HCT116 (cell line): ENCODE data around the gene VPS26B. TPM values are rescaled to one million over a fixed set of nuclear protein-coding genes. Genes with fewer than 3 reads are reported as not detected.

Experiments
- ATAC-seq: fragments of 200-7000 bp; cut with Tn5 transposase; 2 replicates; pipeline ENCODE4 v1.9.1; 2020; ENCODE audit warnings: mild to moderate bottlenecking, moderate library complexity
- BruUV-seq: library from RNA; stranded (reverse); fragments of 400-500 nt; replicated peaks from 2 replicates; lab custom pipeline; 2021; lab: Mats Ljungman, UMichigan
- CTCF ChIA-PET: fragments of 300-600 bp; sonication (Branson Sonifier 250); formaldehyde crosslinking; loops from one replicate; lab custom pipeline; 2021; ENCODE audit warnings: antibody characterized with exemption; lab: Charles Lee
- POLR2A ChIA-PET: fragments of 300-600, 350-600 bp; sonication (Branson Sonifier 250); formaldehyde crosslinking; loops from one replicate; lab custom pipeline; 2021; ENCODE audit warnings: antibody characterized with exemption; lab: Charles Lee
- RAD21 ChIA-PET, 2 experiments: fragments of 300-600 bp; sonication (Branson Sonifier 250); formaldehyde crosslinking; loops; one replicate each; lab custom pipeline; 2023; ENCODE audit warnings: low total read pairs in 2 of 2; ENCODE audit not compliant: uncharacterized antibody in 2 of 2, unreplicated experiment in 2 of 2, low non-redundant PET in 1 of 2; lab: Charles Lee
- DNase-seq: peaks from one replicate; pipeline ENCODE4 v3.0.0-alpha.2; 2010; ENCODE audit warnings: low read depth, low spot score
- H2AFZ ChIP-seq: fragments of 200-600 bp; shearing (Covaris generic), sonication (generic); 2 replicates; pipeline ENCODE4 v1.6.1; 2017; ENCODE audit warnings: low read depth, mixed run types, mixed read lengths, antibody characterized with exemption, low read length; ENCODE audit not compliant: poor library complexity, severe bottlenecking
- H3K27ac ChIP-seq: 2 replicates; pipeline ENCODE4 v1.5.1; 2012; ENCODE audit warnings: low read depth, low read length
- H3K27me3 ChIP-seq: fragments of 200-600 bp; sonication (generic); 2 replicates; pipeline ENCODE4 v1.6.1; 2016; ENCODE audit warnings: mixed run types, low read length, mixed read lengths; ENCODE audit not compliant: insufficient read depth
- H3K36me3 ChIP-seq, 2 experiments: fragments of 200-500 bp in 1 of 2; fragments of 200-600 bp in 1 of 2; sonication (Bioruptor generic) in 1 of 2; sonication (generic) in 1 of 2; 2 replicates each; pipeline versions ENCODE4 v1.5.1 to v1.6.1; 2014 to 2016; ENCODE audit warnings: low read length in 2 of 2, inconsistent platforms in 1 of 2, mixed read lengths in 1 of 2, mixed run types in 1 of 2; ENCODE audit not compliant: insufficient read depth in 2 of 2, control insufficient read depth in 1 of 2
- H3K4me1 ChIP-seq, 2 experiments: fragments of 200-600 bp in 1 of 2; sonication (generic) in 1 of 2; 2 replicates each; pipeline versions ENCODE4 v1.5.1 to v1.6.1; 2012 to 2017; ENCODE audit warnings: low read length in 2 of 2, inconsistent platforms in 1 of 2, mild to moderate bottlenecking in 1 of 2, mixed read lengths in 1 of 2, mixed run types in 1 of 2, moderate library complexity in 1 of 2; ENCODE audit not compliant: insufficient read depth in 2 of 2, control insufficient read depth in 1 of 2
- H3K4me2 ChIP-seq: fragments of 200-600 bp; sonication (generic); 2 replicates; pipeline ENCODE4 v1.6.1; 2017; ENCODE audit warnings: mixed run types, low read length, mixed read lengths
- H3K4me3 ChIP-seq, 2 experiments: fragments of 200-600 bp in 1 of 2; sonication (generic) in 1 of 2; replicated peaks in 1 of 2; 2 replicates each; pipeline ENCODE4 v1.5.1; 2011 to 2016; ENCODE audit warnings: low read length in 2 of 2, control low read depth in 1 of 2, low read depth in 1 of 2, mild to moderate bottlenecking in 1 of 2, mixed read lengths in 1 of 2, mixed run types in 1 of 2
- H3K79me2 ChIP-seq: fragments of 200-600 bp; sonication (generic); 2 replicates; pipeline ENCODE4 v1.6.1; 2017; ENCODE audit warnings: mild to moderate bottlenecking, mixed run types, low read length, moderate library complexity, mixed read lengths; ENCODE audit not compliant: insufficient read depth
- H3K9ac ChIP-seq: fragments of 200-600 bp; sonication (generic); 2 replicates; pipeline ENCODE4 v1.6.1; 2016; ENCODE audit warnings: low read length, mixed read lengths
- H3K9me2 ChIP-seq: fragments of 200-600 bp; sonication (generic), shearing (Covaris generic); 2 replicates; pipeline ENCODE4 v1.6.1; 2017; ENCODE audit warnings: mixed run types, mild to moderate bottlenecking, moderate library complexity; ENCODE audit not compliant: insufficient read depth
- H3K9me3 ChIP-seq, 2 experiments: fragments of 200-500 bp in 1 of 2; fragments of 200-600 bp in 1 of 2; sonication (Bioruptor generic) in 1 of 2; sonication (generic) in 1 of 2; 2 replicates each; pipeline ENCODE4 v1.6.1; 2014 to 2017; ENCODE audit warnings: low read length in 2 of 2, mixed read lengths in 2 of 2, inconsistent platforms in 1 of 2, low read depth in 1 of 2, mild to moderate bottlenecking in 1 of 2, mixed run types in 1 of 2, moderate library complexity in 1 of 2; ENCODE audit not compliant: control insufficient read depth in 1 of 2, insufficient read depth in 1 of 2
- H4K20me1 ChIP-seq: fragments of 200-600 bp; sonication (generic), shearing (Covaris generic); 2 replicates; pipeline ENCODE4 v1.6.1; 2017; ENCODE audit warnings: mixed run types, mild to moderate bottlenecking, moderate library complexity; ENCODE audit not compliant: insufficient read depth
- ATF3 ChIP-seq: IDR thresholded peaks from 2 replicates; pipeline ENCODE4 v1.6.1; 2012
- EGR1 ChIP-seq: IDR thresholded peaks from 2 replicates; pipeline ENCODE4 v1.6.1; 2012; ENCODE audit warnings: low read depth
- ELF1 ChIP-seq: IDR thresholded peaks from 2 replicates; pipeline ENCODE4 v1.6.1; 2012; ENCODE audit warnings: low read depth, borderline replicate concordance
- EZH2phosphoT487 ChIP-seq: fragments of 200-600 bp; IDR thresholded peaks from 2 replicates; pipeline ENCODE4 v1.6.1; 2018; ENCODE audit warnings: antibody characterized with exemption, borderline replicate concordance
- JUND ChIP-seq: IDR thresholded peaks from 2 replicates; pipeline ENCODE4 v1.6.1; 2012
- POLR2A ChIP-seq: IDR thresholded peaks from 2 replicates; pipeline ENCODE4 v1.7.0; 2011; ENCODE audit warnings: borderline replicate concordance; ENCODE audit not compliant: insufficient read depth, insufficient read length; ENCODE audit errors: extremely low read depth
- POLR2AphosphoS5 ChIP-seq: IDR thresholded peaks from 2 replicates; pipeline ENCODE4 v1.6.1; 2011; ENCODE audit warnings: mild to moderate bottlenecking, low read depth, low read length, moderate library complexity
- RAD21 ChIP-seq: IDR thresholded peaks from 2 replicates; pipeline ENCODE4 v1.6.1; 2012; ENCODE audit warnings: low read depth, mild to moderate bottlenecking
- REST ChIP-seq: IDR thresholded peaks from 2 replicates; pipeline ENCODE4 v1.6.1; 2012; ENCODE audit warnings: low read depth
- ZNF274 ChIP-seq: fragments of 200-500 bp; sonication (Bioruptor generic); IDR thresholded peaks from 2 replicates; pipeline ENCODE4 v1.6.1; 2014; ENCODE audit warnings: mild to moderate bottlenecking, low read depth, low read length, inconsistent platforms
- intact Hi-C: fragments of 100-400 bp; cut with micrococcal nuclease; formaldehyde crosslinking; loops from 2 replicates; pipeline ENCODE4 v1.10.0; 2022
- total RNA-seq: library from RNA; stranded (reverse); gene quantifications from one replicate; pipeline ENCODE4 v1.2.1, GENCODE V29; 2021; ENCODE audit not compliant: unreplicated experiment

The VPS26B gene
- total RNA-seq, 1 experiment from 2014 or later = 26.6 TPM

- ChIA-PET CTCF (no interaction called here), POLR2A (no interaction called here), RAD21 (no interaction called here)
- Histone ChIP-seq H3K27ac (no peak overlapping the region), H3K4me2 (no peak overlapping the region), H3K9me3 (no peaks in the 10 kb centered on the region), H3K4me3 (no peak overlapping the region), H2AFZ (no peak overlapping the region), H3K4me1 (no peaks in the 10 kb centered on the region), H3K27me3 (no peaks in the 10 kb centered on the region), H3K36me3 (peaks cover 0 to 12% of the 10 kb centered on the region in 2 experiments; a peak in 1 of 4 replicates), H3K9ac (no peak overlapping the region), H4K20me1 (no peaks in the 10 kb centered on the region), H3K9me2 (no peaks in the 10 kb centered on the region), H3K79me2 (peaks cover 29% of the 10 kb centered on the region; the same call in 1 of the 2 replicates)
- no peak for DNase-seq
- no peak for ATAC-seq
- intact Hi-C loops = no loop called here
- BruUV-seq = no TSS peak
- TF ChIP-seq JUND (no peak), EGR1 (no peak), POLR2AphosphoS5 (no peak), POLR2A (no peak), EZH2phosphoT487 (no peak), ZNF274 (no peak), ELF1 (no peak), REST (no peak), ATF3 (no peak), RAD21 (no peak)
Observed at GRCh38 chr11:134233729-134234179, 9.3 kb downstream of the VPS26B start.
